Type B pancreatic cell (in vitro differentiated cells): ENCODE data around the gene RPL36AL. TPM values are rescaled to one million over a fixed set of nuclear protein-coding genes. Genes with fewer than 3 reads are reported as not detected.
"Not testable (repeated sequence)": the region's sequence is repeated elsewhere in the genome, so short reads cannot be mapped to it uniquely, and the experiment has no call there.

Source experiments
- DNase-seq: peaks from one replicate; pipeline ENCODE4 v3.0.0; 2021; ENCODE audit warnings: mixed read lengths; ENCODE audit not compliant: unreplicated experiment; ENCODE audit errors: extremely low spot score
- H3K27ac Mint-ChIP-seq: 2 replicates; pipeline ENCODE4 v1.8.0; 2021; ENCODE audit warnings: mild to moderate bottlenecking, mixed read lengths
- H3K27me3 Mint-ChIP-seq: 2 replicates; pipeline ENCODE4 v1.8.0; 2021; ENCODE audit warnings: mixed read lengths
- H3K36me3 Mint-ChIP-seq: 2 replicates; pipeline ENCODE4 v1.8.0; 2021; ENCODE audit warnings: mixed read lengths
- H3K4me1 Mint-ChIP-seq: one replicate; pipeline ENCODE4 v1.8.0; 2021; ENCODE audit warnings: mixed read lengths; ENCODE audit not compliant: unreplicated experiment
- H3K4me3 Mint-ChIP-seq: 2 replicates; pipeline ENCODE4 v1.8.0; 2021; ENCODE audit warnings: mild to moderate bottlenecking, mixed read lengths
- H3K9me3 Mint-ChIP-seq: 2 replicates; pipeline ENCODE4 v1.8.0; 2021; ENCODE audit warnings: mixed read lengths
- CTCF ChIP-seq: fragments of 200-600 bp; sonication (generic); conservative IDR thresholded peaks from 2 replicates; pipeline ENCODE4 v1.5.0; 2021; ENCODE audit warnings: antibody characterized with exemption, mild to moderate bottlenecking
- long read RNA-seq: library from polyadenylated mRNA; unstranded; transcript quantifications from one replicate; pipeline ENCODE4 v2.0.0, GENCODE V29; 2020
- total RNA-seq: library from RNA; stranded (reverse); gene quantifications from 2 replicates; pipeline ENCODE4 v1.2.1, GENCODE V29; 2021; ENCODE audit warnings: low replicate concordance

The RPL36AL gene
- 134 and 156 TPM in 2 replicates for total RNA-seq
- long read RNA-seq, transcript RPL36AL-201 (2 exons, 746 nt), result major isoform, 81 of 84 reads
- long read RNA-seq, partial matches to known transcripts, result 3 of 84 reads
- long read RNA-seq, other reads (novel, unspliced or antisense), result 0 of 84 reads

- Mint-ChIP-seq H3K27me3 (no peaks in the 10 kb centered on the region), H3K9me3 (no peaks in the 10 kb centered on the region), H3K4me1 (peaks cover 31% of the 10 kb centered on the region), H3K4me3 (peak within 1 kb of the TSS; percentile 99), H3K27ac (peak within 1 kb of the TSS; percentile 100), H3K36me3 (peaks cover 19% of the 10 kb centered on the region)
- peak; percentile 55 for TF ChIP-seq CTCF
- peak; percentile 98 for DNase-seq
These were observed at the start of gene RPL36AL, which contains the start of gene MGAT2 for GRCh38 chr14:49620182-49621113. TSS of gene RPL36AL (minus strand) at chr14:49620626. CDS start at chr14:49619104, 1,522 bp downstream. TSS of gene MGAT2 (plus strand) at chr14:49620799. CDS start at chr14:49621269, 470 bp downstream.

GRCh38 chr14:49659526-49660455, 39.4 kb upstream of the RPL36AL start:
- H3K9me3 Mint-ChIP-seq, result no peaks in the 10 kb centered on the region
- DNase-seq, result no peak
- H3K27ac Mint-ChIP-seq, result no peak overlapping the region
- TF ChIP-seq CTCF, result no peak
- H3K4me3 Mint-ChIP-seq, result no peak overlapping the region
- H3K4me1 Mint-ChIP-seq, result no peaks in the 10 kb centered on the region
- no peaks in the 10 kb centered on the region for H3K27me3 Mint-ChIP-seq
- H3K36me3 Mint-ChIP-seq, result no peaks in the 10 kb centered on the region

- not testable (repeated sequence) for H3K27me3 Mint-ChIP-seq, H3K4me3 Mint-ChIP-seq, H3K9me3 Mint-ChIP-seq, DNase-seq, H3K27ac Mint-ChIP-seq, H3K4me1 Mint-ChIP-seq, H3K36me3 Mint-ChIP-seq
These were observed 37.1 kb upstream of the RPL36AL start for GRCh38 chr14:49657500-49657899.

GRCh38 chr14:49654511-49654910, 34.1 kb upstream of the RPL36AL start:
- H3K27ac Mint-ChIP-seq, result no peak overlapping the region
- H3K4me1 Mint-ChIP-seq, result no peaks in the 10 kb centered on the region
- no peak for DNase-seq
- H3K36me3 Mint-ChIP-seq, result peaks cover 4% of the 10 kb centered on the region
- H3K9me3 Mint-ChIP-seq, result no peaks in the 10 kb centered on the region
- H3K4me3 Mint-ChIP-seq, result no peak overlapping the region
- H3K27me3 Mint-ChIP-seq, result no peaks in the 10 kb centered on the region
- TF ChIP-seq CTCF, result no peak

GRCh38 chr14:49653508-49653907, 33.1 kb upstream of the RPL36AL start:
- H3K9me3 Mint-ChIP-seq, result no peaks in the 10 kb centered on the region
- peaks cover 4% of the 10 kb centered on the region for H3K36me3 Mint-ChIP-seq
- no peak for DNase-seq
- H3K27ac Mint-ChIP-seq, result no peak overlapping the region
- no peaks in the 10 kb centered on the region for H3K4me1 Mint-ChIP-seq
- no peak overlapping the region for H3K4me3 Mint-ChIP-seq
- TF ChIP-seq CTCF, result no peak
- H3K27me3 Mint-ChIP-seq, result no peaks in the 10 kb centered on the region
